T follicular helper cell (primary cell): ENCODE results near the gene MYO5B.
A peak's percentile ranks its signal among the peaks of the same experiment; 100 is the strongest.

Source experiments
- DNase-seq: peaks from one replicate; pipeline ENCODE4 v3.0.0-alpha.2; 2020; ENCODE audit warnings: low read depth

MYO5B gene

GRCh38 chr18:49884959-49885358 is 310.0 kb downstream of the MYO5B start:
- no peak for DNase-seq

- no peak for DNase-seq
Measured at GRCh38 chr18:49884465-49884864, 310.5 kb downstream of the MYO5B start.

GRCh38 chr18:49880661-49881060 is 314.3 kb downstream of the MYO5B start:
- DNase-seq, result no peak

GRCh38 chr18:49879271-49879580 is 315.7 kb downstream of the MYO5B start:
- DNase-seq, result no peak

GRCh38 chr18:49878567-49879270 is 316.2 kb downstream of the MYO5B start:
- no peak for DNase-seq

GRCh38 chr18:49878015-49878414 is 316.9 kb downstream of the MYO5B start:
- no peak for DNase-seq

GRCh38 chr18:49876536-49876935 is 318.4 kb downstream of the MYO5B start:
- no peak for DNase-seq

- no peak for DNase-seq
Measured at GRCh38 chr18:49875783-49876182, 319.2 kb downstream of the MYO5B start.

- no peak for DNase-seq
Measured at GRCh38 chr18:49875155-49875554, 319.8 kb downstream of the MYO5B start.

- DNase-seq, result no peak
Measured at GRCh38 chr18:49874238-49874637, 320.7 kb downstream of the MYO5B start.

GRCh38 chr18:49869354-49869753 is 325.6 kb downstream of the MYO5B start:
- no peak for DNase-seq

- DNase-seq, result no peak
Measured at GRCh38 chr18:49866680-49867079, 328.3 kb downstream of the MYO5B start.

GRCh38 chr18:49865401-49865800 is 329.5 kb downstream of the MYO5B start:
- no peak for DNase-seq

- no peak for DNase-seq
Measured at GRCh38 chr18:49863769-49864621, 331.0 kb downstream of the MYO5B start.

- DNase-seq, result no peak
Measured at GRCh38 chr18:49862656-49863385, 332.1 kb downstream of the MYO5B start.

- no peak for DNase-seq
Measured at GRCh38 chr18:49861659-49862058, 333.3 kb downstream of the MYO5B start.

- no peak for DNase-seq
Measured at GRCh38 chr18:49859725-49860124, 335.2 kb downstream of the MYO5B start.

GRCh38 chr18:49859021-49859359 is 336.0 kb downstream of the MYO5B start:
- DNase-seq, result no peak

GRCh38 chr18:49858309-49859020 is 336.5 kb downstream of the MYO5B start:
- DNase-seq, result peak; percentile 32

- no peak for DNase-seq
Measured at GRCh38 chr18:49857708-49858107, 337.2 kb downstream of the MYO5B start.

- no peak for DNase-seq
Measured at GRCh38 chr18:49856496-49856895, 338.5 kb downstream of the MYO5B start.

GRCh38 chr18:49855711-49856415 is 339.1 kb downstream of the MYO5B start:
- DNase-seq, result no peak
